NCI-H1436 (cell line): ENCODE results near the gene PPL.
A peak's percentile ranks its signal among the peaks of the same experiment; 100 is the strongest.
"Not testable (repeated sequence)": the region's sequence is repeated elsewhere in the genome, so short reads cannot be mapped to it uniquely, and the experiment has no call there.

Experiments
- DNase-seq: peaks from one replicate; lab custom pipeline; 2025; lab: John Stamatoyannopoulos, UW

The PPL gene

GRCh38 chr16:4958510-4959438, 21.8 kb upstream of the PPL start:
- no peak for DNase-seq

GRCh38 chr16:4957720-4958509, 21.0 kb upstream of the PPL start, which contains the start of gene SEC14L5:
TSS of gene SEC14L5 (plus strand) at chr16:4958330. CDS start at chr16:4959324, 994 bp downstream.
- DNase-seq = peak; percentile 98

- no peak for DNase-seq
Measured at GRCh38 chr16:4957420-4957719, 20.4 kb upstream of the PPL start.

- DNase-seq = no peak
Measured at GRCh38 chr16:4954714-4955113, 17.8 kb upstream of the PPL start.

- DNase-seq = not testable (repeated sequence)
Measured at GRCh38 chr16:4951583-4951982, 14.6 kb upstream of the PPL start.

GRCh38 chr16:4949986-4950385, 13.0 kb upstream of the PPL start:
- no peak for DNase-seq

- DNase-seq = no peak
Measured at GRCh38 chr16:4948903-4949766, 12.2 kb upstream of the PPL start.

GRCh38 chr16:4947722-4948503, 11.0 kb upstream of the PPL start:
- no peak for DNase-seq

GRCh38 chr16:4946917-4947316, 10.0 kb upstream of the PPL start:
- DNase-seq = no peak

GRCh38 chr16:4945560-4946502, 8.9 kb upstream of the PPL start:
- DNase-seq = no peak

GRCh38 chr16:4944333-4945281, 7.7 kb upstream of the PPL start:
- DNase-seq = peak; percentile 66

GRCh38 chr16:4942481-4942880, 5.5 kb upstream of the PPL start:
- DNase-seq = no peak

- DNase-seq = no peak
Measured at GRCh38 chr16:4940719-4941118, 3.8 kb upstream of the PPL start.

GRCh38 chr16:4938683-4939030, 1.7 kb upstream of the PPL start:
- no peak for DNase-seq

- no peak for DNase-seq
Measured at GRCh38 chr16:4937782-4938682, 1.1 kb upstream of the PPL start.

GRCh38 chr16:4936181-4936990, 562 bp downstream of the PPL start:
- peak; percentile 8 for DNase-seq

- no peak for DNase-seq
Measured at GRCh38 chr16:4935241-4935855, 1.6 kb downstream of the PPL start.
